ENCODE results near the gene RARA. TPM values are rescaled to one million over a fixed set of nuclear protein-coding genes. Genes with fewer than 3 reads are reported as not detected.
A peak's percentile ranks its signal among the peaks of the same experiment; 100 is the strongest.

The RARA gene
- total and polyA plus RNA-seq, 2 of the 4 experiments (the other 2 are of a cell fraction) = 9.0 to 12.7 TPM

DNA sequence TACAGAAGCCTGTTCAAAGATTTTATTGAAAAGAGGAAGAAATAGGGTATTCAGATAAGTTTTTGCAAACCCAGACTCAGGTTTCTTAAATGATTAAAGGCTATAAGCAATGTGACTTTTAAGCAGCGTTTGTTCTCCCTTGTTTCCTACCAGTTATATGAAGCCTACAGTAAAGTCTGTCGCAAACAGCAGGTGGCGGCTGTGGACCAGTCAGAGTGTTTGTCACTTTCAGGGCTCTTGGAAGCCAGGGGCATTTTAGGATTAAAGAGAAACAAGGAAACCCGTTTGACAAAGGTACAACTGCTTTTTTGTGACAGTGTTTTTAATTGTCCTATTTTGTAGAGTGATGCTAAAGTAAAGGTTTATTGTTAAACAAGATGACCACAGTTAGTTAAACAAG, 7.7 kb upstream of the RARA start:
- H2BK20ac ChIP-seq (ENCODE audit: low read depth, low read length) = no peak overlapping the region
- no peak overlapping the region for H2AK5ac ChIP-seq (ENCODE audit: low read depth, low read length)
- peaks cover 15% of the 10 kb centered on the region; the same call in 1 of the 2 replicates for H4K20me1 ChIP-seq (ENCODE audit: insufficient read depth, low read length)
- H3K36me3 ChIP-seq (ENCODE audit: control insufficient read depth, insufficient read depth, low read length) = no peaks in the 10 kb centered on the region; the same call in 1 of the 2 replicates
- TF ChIP-seq CEBPB (IDR thresholded peaks at IDR 0.05; ENCODE audit: low read depth, low read length) (no peak), RAD21 (IDR thresholded peaks at IDR 0.05; ENCODE audit: low read length) (peak; percentile 32; the same call in 1 of the 2 replicates), SMC3 (IDR thresholded peaks at IDR 0.05; ENCODE audit: low read depth, low read length) (peak; percentile 34; the same call in 1 of the 2 replicates)
- TF ChIP-seq, protein P1, sequence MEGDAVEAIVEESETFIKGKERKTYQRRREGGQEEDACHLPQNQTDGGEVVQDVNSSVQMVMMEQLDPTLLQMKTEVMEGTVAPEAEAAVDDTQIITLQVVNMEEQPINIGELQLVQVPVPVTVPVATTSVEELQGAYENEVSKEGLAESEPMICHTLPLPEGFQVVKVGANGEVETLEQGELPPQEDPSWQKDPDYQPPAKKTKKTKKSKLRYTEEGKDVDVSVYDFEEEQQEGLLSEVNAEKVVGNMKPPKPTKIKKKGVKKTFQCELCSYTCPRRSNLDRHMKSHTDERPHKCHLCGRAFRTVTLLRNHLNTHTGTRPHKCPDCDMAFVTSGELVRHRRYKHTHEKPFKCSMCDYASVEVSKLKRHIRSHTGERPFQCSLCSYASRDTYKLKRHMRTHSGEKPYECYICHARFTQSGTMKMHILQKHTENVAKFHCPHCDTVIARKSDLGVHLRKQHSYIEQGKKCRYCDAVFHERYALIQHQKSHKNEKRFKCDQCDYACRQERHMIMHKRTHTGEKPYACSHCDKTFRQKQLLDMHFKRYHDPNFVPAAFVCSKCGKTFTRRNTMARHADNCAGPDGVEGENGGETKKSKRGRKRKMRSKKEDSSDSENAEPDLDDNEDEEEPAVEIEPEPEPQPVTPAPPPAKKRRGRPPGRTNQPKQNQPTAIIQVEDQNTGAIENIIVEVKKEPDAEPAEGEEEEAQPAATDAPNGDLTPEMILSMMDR (conservative IDR thresholded peaks at IDR 0.05; ENCODE audit: low read depth, low read length) = 0 out of 2 replicates have a peak, but pooled peaks have one; percentile 26
- H3K56ac ChIP-seq (ENCODE audit: extremely low read depth, insufficient read depth, low read length) = no peak overlapping the region
- ATAC-seq (ENCODE audit: low read depth) (no peak), DNase-seq (no peak)
- H3K9ac ChIP-seq (ENCODE audit: low read depth, low read length) = no peak overlapping the region
- no peak overlapping the region for H4K8ac ChIP-seq (ENCODE audit: low read depth in 2 of 2, low read length in 2 of 2)
- no peak overlapping the region for H3K4me3 ChIP-seq (ENCODE audit: insufficient read depth, low read depth, low read length)
- no peak overlapping the region for H3K18ac ChIP-seq (ENCODE audit: low read depth, low read length)
- intact Hi-C loops (cut with micrococcal nuclease) (loop anchor here (5.0 kb wide), 1 partner anchor 231 kb away; no protein-coding TSS in a partner anchor), dilution Hi-C loops (cut with HindIII; ENCODE audit: low sequenced_read_pairs, unreplicated experiment) (no loop called here), in situ Hi-C loops (cut with MboI; ENCODE audit: low sequenced_read_pairs) (loop anchor here (5.0 kb wide), 2 partner anchors 51 to 236 kb away; no protein-coding TSS in a partner anchor)
- H3K4me2 ChIP-seq (ENCODE audit: low read depth, low read length) = no peak overlapping the region
- no peak overlapping the region for H3K14ac ChIP-seq (replicated peaks; ENCODE audit: low read depth, low read length)
- POLR2A ChIA-PET (ENCODE audit: unreplicated experiment) = no interaction called here
- H4K5ac ChIP-seq (ENCODE audit: low read depth, low read length) = no peak overlapping the region
- H3K79me1 ChIP-seq (ENCODE audit: low read depth in 1 of 2, low read length in 2 of 2) = peaks cover 3 to 30% of the 10 kb centered on the region in 2 experiments; a peak in 3 of 4 replicates
- H3K4ac ChIP-seq (ENCODE audit: low read depth, low read length) = no peak overlapping the region
- WGBS, 2 experiments (ENCODE audit: extremely low coverage in 2 of 2, insufficient read length in 1 of 2) = 100% methylated on average over 1 of the region's 4 CpGs; no CpG with 5 or more reads in 1 of the 2 experiments
- H3K27me3 ChIP-seq (ENCODE audit: control insufficient read depth, insufficient read depth, low read length) = no peaks in the 10 kb centered on the region
- no peak overlapping the region for H2BK120ac ChIP-seq (ENCODE audit: low read depth, low read length)
- H3K4me1 ChIP-seq (ENCODE audit: control insufficient read depth, insufficient read depth, low read length) = peaks cover 16% of the 10 kb centered on the region
- CTCF ChIA-PET = interaction anchor here (0.9 to 1.1 kb wide), 3 partner anchors 9 to 57 kb away, joined by 4 to 5 read pairs (median 4); no protein-coding TSS in a partner anchor
- no TSS peak for BruUV-seq (replicated peaks)
- no peak overlapping the region for H2AK9ac ChIP-seq (replicated peaks; ENCODE audit: low read depth, low read length, poor library complexity)
- peaks cover 15% of the 10 kb centered on the region for H3K9me1 ChIP-seq (ENCODE audit: insufficient read depth, low read length)
- H3K9me3 ChIP-seq (ENCODE audit: control insufficient read depth, insufficient read depth, low read length) = no peaks in the 10 kb centered on the region
- no peak overlapping the region for H3K23ac ChIP-seq (ENCODE audit: low read depth, low read length)
- no peak overlapping the region for H2BK15ac ChIP-seq (ENCODE audit: low read depth, low read length)
- no peak overlapping the region for H4K91ac ChIP-seq (ENCODE audit: insufficient read depth, low read depth, low read length)
- no peak overlapping the region for H3K27ac ChIP-seq (ENCODE audit: insufficient read depth, low read length)
- H2AFZ ChIP-seq (replicated peaks; ENCODE audit: low read length, poor library complexity) = no peak overlapping the region
- no peak overlapping the region for H2BK5ac ChIP-seq (ENCODE audit: low read depth, low read length, poor library complexity, severe bottlenecking)

Data from IMR-90 (cell line).